DOHH2 (cell line): ENCODE measurements around the gene NCKAP5.

Experiments used
- H3F3A ChIP-seq: fragments of 200-600 bp; sonication (generic), shearing (Covaris generic); 2 replicates; pipeline ENCODE4 v1.6.0; 2016; ENCODE audit warnings: antibody characterized with exemption, mild to moderate bottlenecking; ENCODE audit not compliant: control insufficient read depth, insufficient read depth
- H3K27ac ChIP-seq: fragments of 200-600 bp; sonication (generic); 2 replicates; pipeline ENCODE4 v1.5.1; 2014; ENCODE audit warnings: low read depth, mild to moderate bottlenecking, low read length, moderate library complexity
- H3K27me3 ChIP-seq: fragments of 200-600 bp; sonication (generic); 2 replicates; pipeline ENCODE4 v1.6.1; 2014; ENCODE audit warnings: mild to moderate bottlenecking, low read length, mixed read lengths; ENCODE audit not compliant: control insufficient read depth
- H3K36me3 ChIP-seq: fragments of 200-600 bp; sonication (generic); 2 replicates; pipeline ENCODE4 v1.6.1; 2014; ENCODE audit warnings: mild to moderate bottlenecking, low read length, moderate library complexity, mixed read lengths; ENCODE audit not compliant: control insufficient read depth
- H3K4me1 ChIP-seq: fragments of 200-600 bp; sonication (generic); 2 replicates; pipeline ENCODE4 v1.6.1; 2014; ENCODE audit warnings: mild to moderate bottlenecking, low read length, mixed read lengths; ENCODE audit not compliant: control insufficient read depth
- H3K4me2 ChIP-seq: fragments of 200-600 bp; sonication (generic); 2 replicates; pipeline ENCODE4 v1.6.0; 2014; ENCODE audit warnings: mild to moderate bottlenecking, low read length, moderate library complexity
- H3K4me3 ChIP-seq: fragments of 200-600 bp; sonication (generic); 2 replicates; pipeline ENCODE4 v1.5.1; 2014; ENCODE audit warnings: mild to moderate bottlenecking, low read length, mixed read lengths
- H3K79me2 ChIP-seq: fragments of 200-600 bp; sonication (generic); 2 replicates; pipeline ENCODE4 v1.6.1; 2014; ENCODE audit warnings: mild to moderate bottlenecking, low read length, mixed read lengths; ENCODE audit not compliant: control insufficient read depth
- H3K9me2 ChIP-seq: fragments of 200-600 bp; sonication (generic); replicated peaks from 2 replicates; pipeline ENCODE4 v1.6.1; 2014; ENCODE audit warnings: mild to moderate bottlenecking, low read length, mixed read lengths; ENCODE audit not compliant: control insufficient read depth
- H3K9me3 ChIP-seq: fragments of 200-600 bp; sonication (generic); 2 replicates; pipeline ENCODE4 v1.6.1; 2014; ENCODE audit warnings: antibody characterized with exemption, low read length, mixed read lengths; ENCODE audit not compliant: control insufficient read depth, insufficient read depth
- H4K20me1 ChIP-seq: fragments of 200-600 bp; sonication (generic); 2 replicates; pipeline ENCODE4 v1.6.0; 2014; ENCODE audit warnings: low read depth, mild to moderate bottlenecking, antibody characterized with exemption, low read length, moderate library complexity; ENCODE audit not compliant: control insufficient read depth, insufficient read depth
- EZH2phosphoT487 ChIP-seq: fragments of 200-600 bp; sonication (generic); IDR thresholded peaks from 2 replicates; pipeline ENCODE4 v1.6.1; 2017; ENCODE audit warnings: borderline replicate concordance, mild to moderate bottlenecking, antibody characterized with exemption, low read length, moderate library complexity, mixed read lengths
- TF ChIP-seq, protein P1 (sequence below): fragments of 200-600 bp; sonication (generic); IDR thresholded peaks from one replicate; pipeline ENCODE4 v1.5.1; 2014; ENCODE audit warnings: antibody characterized with exemption, mild to moderate bottlenecking, low read depth, low read length; ENCODE audit not compliant: poor library complexity, severe bottlenecking

Gene NCKAP5

DNA sequence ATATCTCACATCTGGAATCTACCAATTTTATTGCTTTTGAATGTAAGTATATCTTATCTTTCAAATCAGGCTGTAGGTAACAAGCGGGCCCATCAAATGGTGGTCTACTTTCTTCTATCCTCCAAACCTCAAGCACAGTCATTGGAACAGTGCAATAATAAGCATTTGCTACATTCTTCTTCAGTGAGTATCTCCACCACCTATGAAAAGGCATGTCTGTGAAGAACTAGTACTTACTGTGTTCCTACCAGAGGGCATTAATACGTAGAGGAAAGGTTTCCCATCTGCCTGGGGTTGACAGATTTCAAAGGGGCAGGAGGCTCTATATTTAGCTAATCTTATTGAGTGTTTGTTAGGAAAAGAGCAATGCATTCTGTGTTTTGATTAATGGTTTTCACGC lies 411.1 kb downstream of the NCKAP5 start:
- no peaks in the 10 kb centered on the region for H3K36me3 ChIP-seq
- H3K4me2 ChIP-seq = no peak overlapping the region
- H3K9me2 ChIP-seq = no peaks in the 10 kb centered on the region
- no peaks in the 10 kb centered on the region for H3K9me3 ChIP-seq
- no peaks in the 10 kb centered on the region for H4K20me1 ChIP-seq
- no peaks in the 10 kb centered on the region for H3F3A ChIP-seq
- H3K79me2 ChIP-seq = no peaks in the 10 kb centered on the region
- TF ChIP-seq EZH2phosphoT487 = no peak
- TF ChIP-seq, protein P1, sequence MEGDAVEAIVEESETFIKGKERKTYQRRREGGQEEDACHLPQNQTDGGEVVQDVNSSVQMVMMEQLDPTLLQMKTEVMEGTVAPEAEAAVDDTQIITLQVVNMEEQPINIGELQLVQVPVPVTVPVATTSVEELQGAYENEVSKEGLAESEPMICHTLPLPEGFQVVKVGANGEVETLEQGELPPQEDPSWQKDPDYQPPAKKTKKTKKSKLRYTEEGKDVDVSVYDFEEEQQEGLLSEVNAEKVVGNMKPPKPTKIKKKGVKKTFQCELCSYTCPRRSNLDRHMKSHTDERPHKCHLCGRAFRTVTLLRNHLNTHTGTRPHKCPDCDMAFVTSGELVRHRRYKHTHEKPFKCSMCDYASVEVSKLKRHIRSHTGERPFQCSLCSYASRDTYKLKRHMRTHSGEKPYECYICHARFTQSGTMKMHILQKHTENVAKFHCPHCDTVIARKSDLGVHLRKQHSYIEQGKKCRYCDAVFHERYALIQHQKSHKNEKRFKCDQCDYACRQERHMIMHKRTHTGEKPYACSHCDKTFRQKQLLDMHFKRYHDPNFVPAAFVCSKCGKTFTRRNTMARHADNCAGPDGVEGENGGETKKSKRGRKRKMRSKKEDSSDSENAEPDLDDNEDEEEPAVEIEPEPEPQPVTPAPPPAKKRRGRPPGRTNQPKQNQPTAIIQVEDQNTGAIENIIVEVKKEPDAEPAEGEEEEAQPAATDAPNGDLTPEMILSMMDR = no peak
- no peaks in the 10 kb centered on the region for H3K27me3 ChIP-seq
- H3K4me3 ChIP-seq = no peak overlapping the region
- no peaks in the 10 kb centered on the region for H3K4me1 ChIP-seq
- H3K27ac ChIP-seq = no peak overlapping the region

DNA sequence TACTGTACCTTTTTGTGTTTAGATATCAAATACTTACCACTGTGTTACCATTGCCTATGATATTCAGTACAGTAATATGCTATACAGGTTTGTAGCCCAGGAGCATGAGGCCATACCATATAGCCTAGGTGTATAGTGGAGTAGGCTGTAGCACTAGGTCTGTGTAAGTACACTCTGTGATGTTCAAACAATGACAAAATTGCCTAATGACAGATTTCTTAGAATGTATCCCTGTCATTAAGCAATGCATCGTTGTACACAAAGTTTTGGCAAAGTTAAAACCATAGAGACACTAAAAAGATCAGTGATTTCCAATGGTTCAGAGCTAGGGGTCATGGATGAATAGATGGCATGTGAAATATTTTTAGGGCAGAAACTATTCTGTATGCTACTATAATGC lies 415.5 kb downstream of the NCKAP5 start:
- H3K36me3 ChIP-seq = no peaks in the 10 kb centered on the region
- no peak for TF ChIP-seq EZH2phosphoT487
- TF ChIP-seq, protein P1 = no peak

DNA sequence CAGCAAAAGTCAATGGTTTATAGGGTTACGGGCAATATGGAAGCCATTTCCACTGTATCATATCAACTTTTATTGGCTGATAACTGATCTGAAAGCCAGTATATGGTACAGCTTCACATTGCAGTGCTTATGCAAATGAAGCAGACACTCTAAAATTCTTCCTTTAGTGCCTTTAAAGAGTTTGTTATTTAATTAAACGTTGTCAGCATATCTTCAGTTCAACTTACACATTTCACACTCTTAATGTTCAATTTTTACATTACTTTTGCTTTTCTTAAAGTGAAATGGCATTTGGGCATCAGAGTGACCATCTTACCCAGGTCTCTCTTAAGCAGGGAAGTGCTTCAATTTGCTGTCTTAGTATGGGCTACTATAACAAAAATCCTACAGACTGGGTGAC lies 420.1 kb downstream of the NCKAP5 start:
- Histone ChIP-seq H4K20me1 (no peaks in the 10 kb centered on the region), H3K27me3 (no peaks in the 10 kb centered on the region), H3K4me1 (no peaks in the 10 kb centered on the region), H3K4me3 (no peak overlapping the region), H3K9me3 (no peaks in the 10 kb centered on the region), H3K27ac (no peak overlapping the region), H3K79me2 (no peaks in the 10 kb centered on the region), H3K9me2 (no peaks in the 10 kb centered on the region), H3K4me2 (no peak overlapping the region), H3F3A (no peaks in the 10 kb centered on the region), H3K36me3 (no peaks in the 10 kb centered on the region)
- no peak for TF ChIP-seq EZH2phosphoT487
- TF ChIP-seq, protein P1 = no peak

More for the DNA sequence above, 415.5 kb downstream of the NCKAP5 start:
- no peak overlapping the region for H3K27ac ChIP-seq
- H3K79me2 ChIP-seq = no peaks in the 10 kb centered on the region
- H3K9me3 ChIP-seq = no peaks in the 10 kb centered on the region
- no peaks in the 10 kb centered on the region for H3F3A ChIP-seq
- no peaks in the 10 kb centered on the region for H3K4me1 ChIP-seq
- H3K4me2 ChIP-seq = no peak overlapping the region
- no peaks in the 10 kb centered on the region for H3K9me2 ChIP-seq
- no peak overlapping the region for H3K4me3 ChIP-seq
- H4K20me1 ChIP-seq = no peaks in the 10 kb centered on the region
- no peaks in the 10 kb centered on the region for H3K27me3 ChIP-seq

DNA sequence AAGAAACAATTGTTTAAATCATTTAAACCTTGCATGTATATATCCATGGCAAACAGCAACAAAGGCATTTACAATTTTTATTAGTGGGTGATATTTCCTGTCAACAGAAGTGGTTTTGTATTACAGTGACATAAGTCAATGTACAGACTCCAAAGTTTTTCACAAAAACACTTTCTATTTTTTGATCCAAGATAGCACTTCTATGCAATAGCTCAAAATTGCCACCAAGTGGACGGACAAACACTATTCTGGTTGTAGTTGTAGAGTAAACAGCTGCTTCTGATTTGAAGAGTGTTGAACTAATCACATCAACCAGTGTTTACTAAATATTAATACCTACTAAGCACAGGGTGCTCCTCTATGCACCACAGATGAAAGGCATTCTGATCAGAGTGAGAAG lies 421.4 kb downstream of the NCKAP5 start:
- Histone ChIP-seq H3F3A (no peaks in the 10 kb centered on the region), H3K4me3 (no peak overlapping the region), H3K9me3 (no peaks in the 10 kb centered on the region), H3K4me2 (no peak overlapping the region), H3K36me3 (no peaks in the 10 kb centered on the region), H3K27ac (no peak overlapping the region), H3K9me2 (no peaks in the 10 kb centered on the region), H3K27me3 (no peaks in the 10 kb centered on the region), H4K20me1 (no peaks in the 10 kb centered on the region), H3K79me2 (no peaks in the 10 kb centered on the region), H3K4me1 (no peaks in the 10 kb centered on the region)
- TF ChIP-seq EZH2phosphoT487 = no peak
- TF ChIP-seq, protein P1 = no peak
